ENCODE results near the gene CYFIP1.

Gene CYFIP1

GRCh38 chr15:22887157-22887951 is 92.8 kb downstream of the CYFIP1 start:
- DNase-seq, result no peak

GRCh38 chr15:22885120-22885519 is 95.0 kb downstream of the CYFIP1 start:
- DNase-seq, result no peak

- DNase-seq, result peak; percentile 26
These were observed 95.8 kb downstream of the CYFIP1 start for GRCh38 chr15:22884344-22884743.

GRCh38 chr15:22883196-22883595 is 97.0 kb downstream of the CYFIP1 start:
- DNase-seq, result no peak

- DNase-seq, result no peak
These were observed 98.3 kb downstream of the CYFIP1 start for GRCh38 chr15:22881739-22882440.

DNA sequence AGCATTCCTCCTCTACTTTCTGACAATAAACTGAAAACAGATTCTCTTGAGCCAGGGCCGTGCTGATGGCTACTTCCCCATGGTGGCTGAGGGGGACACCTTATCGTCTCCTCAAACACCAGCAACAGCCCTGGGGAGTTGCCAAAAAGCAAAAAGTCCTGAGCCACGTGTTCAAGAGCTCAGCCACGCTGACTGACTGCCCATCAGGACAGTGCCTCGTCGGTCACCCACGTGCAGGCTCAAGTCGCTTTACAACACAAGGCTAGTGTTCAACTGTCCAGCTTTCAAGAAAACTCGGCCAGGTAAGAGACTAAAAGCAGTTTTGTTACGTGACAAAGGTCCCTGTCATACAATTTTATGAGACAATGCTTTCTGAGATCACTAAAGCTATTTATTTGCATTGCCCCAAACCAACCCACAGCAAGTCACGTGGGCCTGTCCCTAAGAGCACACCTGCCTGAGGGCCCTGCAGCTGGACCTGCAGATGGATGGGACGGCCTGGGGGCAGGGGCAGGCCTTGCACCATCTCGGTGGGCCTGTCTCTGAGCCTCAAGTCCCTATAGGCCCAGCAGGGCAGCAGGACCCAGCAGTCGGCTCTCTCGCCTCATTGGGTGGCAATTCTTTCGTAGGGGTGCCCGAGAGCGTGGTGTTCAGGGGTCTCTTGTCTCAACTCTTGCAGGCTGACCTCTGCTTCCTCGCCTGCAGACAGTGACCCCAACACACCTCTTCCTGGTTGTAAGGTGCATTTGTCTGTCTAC is 99.0 kb downstream of the CYFIP1 start:
- DNase-seq, result no peak

DNA sequence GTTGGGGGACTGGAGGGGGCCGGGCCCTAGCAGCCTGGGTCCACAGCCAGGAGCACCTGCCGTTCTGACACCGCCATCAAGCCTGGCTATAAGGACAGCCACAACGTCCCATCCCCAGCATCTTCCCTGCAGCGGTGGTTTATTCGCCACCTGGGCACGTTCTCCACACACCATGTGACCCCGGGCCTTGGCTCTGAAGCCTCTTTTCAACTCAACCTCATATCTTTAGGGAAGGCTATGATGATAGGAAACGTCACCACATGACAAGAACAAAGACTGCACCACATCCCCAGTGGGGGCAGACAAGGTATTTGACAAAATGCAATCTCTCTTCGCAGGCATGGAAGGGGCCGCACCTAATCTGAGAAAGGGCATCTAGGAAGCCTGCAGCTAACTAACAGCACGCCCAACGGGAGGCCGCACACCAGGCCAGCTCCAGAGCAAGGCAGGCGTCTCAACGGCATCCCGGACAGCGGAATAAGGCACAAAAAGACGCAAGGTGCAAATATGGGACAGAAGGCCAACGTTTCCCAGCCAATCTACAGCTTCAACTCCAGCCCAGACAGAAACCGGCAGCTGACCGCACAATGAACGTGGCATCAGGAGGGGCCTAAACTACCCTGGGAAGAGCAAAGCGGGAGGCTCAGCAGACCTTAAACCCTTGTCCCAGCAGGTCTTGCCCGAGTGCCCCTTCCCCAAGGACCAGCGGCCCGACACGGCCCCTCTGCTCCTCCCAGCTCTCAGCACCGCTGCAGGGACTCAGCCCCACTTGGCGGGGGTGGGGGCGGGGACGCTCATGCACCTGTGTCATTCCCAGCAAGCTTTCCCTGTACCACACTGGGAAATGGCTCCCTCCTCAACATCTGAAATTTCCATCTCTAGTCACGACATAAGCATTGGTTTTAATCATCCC is 99.8 kb downstream of the CYFIP1 start:
- DNase-seq, result no peak

DNA sequence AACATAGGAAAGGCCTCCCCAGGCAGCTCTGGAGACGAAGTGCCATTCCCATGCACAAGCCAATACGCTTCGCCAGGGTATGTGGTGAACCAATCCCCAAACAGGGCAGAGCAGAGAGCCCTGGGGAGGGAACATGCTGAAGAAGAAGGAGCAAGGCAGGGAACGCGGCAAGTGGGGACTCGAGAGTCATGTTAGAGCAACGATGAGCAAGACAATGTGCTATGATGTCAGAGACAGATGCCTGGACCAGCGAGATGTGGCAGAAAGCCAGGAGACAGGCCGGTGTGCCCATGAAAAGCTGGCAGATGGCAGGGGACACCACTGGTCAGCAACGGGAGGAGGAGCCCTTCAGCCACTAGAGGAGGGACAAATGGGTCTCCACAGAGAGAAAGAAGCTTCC is 102.1 kb downstream of the CYFIP1 start:
- no peak for DNase-seq

GRCh38 chr15:22877607-22878006 is 102.6 kb downstream of the CYFIP1 start:
- DNase-seq, result no peak

GRCh38 chr15:22877117-22877516 is 103.1 kb downstream of the CYFIP1 start:
- DNase-seq, result no peak

- no peak for DNase-seq
These were observed 105.2 kb downstream of the CYFIP1 start for GRCh38 chr15:22874966-22875365.

DNA sequence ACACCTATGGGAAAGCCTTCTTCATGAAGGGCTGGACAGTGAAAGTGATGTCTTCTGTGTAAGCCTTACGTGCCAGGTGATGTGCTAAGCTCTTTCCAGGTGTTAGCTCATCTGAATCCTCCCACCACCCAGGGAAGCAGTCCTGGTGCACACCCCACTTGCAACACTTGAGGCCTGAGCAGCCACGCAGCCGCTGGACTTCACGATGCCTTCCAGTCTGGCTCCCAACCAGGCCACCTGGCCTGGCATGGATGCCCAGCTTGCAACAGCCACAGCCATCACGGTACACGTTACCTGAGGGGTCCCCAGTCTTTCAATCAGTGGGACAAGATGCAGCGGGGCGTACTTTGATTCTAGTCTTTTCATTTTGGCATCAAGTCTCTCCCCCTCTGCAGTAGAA is 105.9 kb downstream of the CYFIP1 start:
- DNase-seq, result no peak

GRCh38 chr15:22873841-22874240 is 106.3 kb downstream of the CYFIP1 start:
- no peak for DNase-seq

DNA sequence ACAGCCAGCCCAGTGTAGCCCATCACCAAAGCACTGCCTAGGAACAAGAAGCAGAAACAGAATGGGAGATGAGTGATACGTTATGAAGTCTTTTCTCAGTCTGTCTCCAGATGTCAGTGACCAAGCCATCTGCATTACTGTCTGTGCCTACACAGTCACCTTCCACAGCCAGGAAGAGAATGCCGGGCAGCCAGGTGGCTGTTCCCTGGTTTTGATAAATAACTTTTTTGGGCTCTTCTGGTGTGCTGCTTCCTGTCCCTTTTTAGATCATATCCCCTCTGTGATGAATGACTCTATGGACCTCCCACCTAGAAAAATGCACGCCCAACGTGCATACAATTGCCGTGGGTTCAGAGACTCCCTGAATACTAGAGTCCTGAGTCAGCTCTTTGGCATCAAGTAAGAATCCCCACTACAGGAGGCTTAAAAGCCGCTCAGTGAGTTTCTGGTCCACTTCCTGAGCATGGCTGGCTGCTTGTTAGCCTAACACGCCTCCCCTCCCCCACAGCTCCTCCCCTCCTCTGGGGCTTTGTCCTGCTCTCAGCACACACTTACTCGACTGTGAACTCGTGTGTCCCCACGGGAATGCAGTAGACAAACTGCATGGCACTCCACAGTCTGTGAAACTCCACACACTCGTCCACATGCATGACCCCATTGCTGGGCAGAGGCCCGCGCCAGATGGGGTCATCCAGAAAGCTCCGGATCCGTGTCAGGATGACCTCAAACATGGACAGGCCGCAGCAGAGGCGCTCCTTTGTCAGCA is 107.0 kb downstream of the CYFIP1 start:
- no peak for DNase-seq

DNA sequence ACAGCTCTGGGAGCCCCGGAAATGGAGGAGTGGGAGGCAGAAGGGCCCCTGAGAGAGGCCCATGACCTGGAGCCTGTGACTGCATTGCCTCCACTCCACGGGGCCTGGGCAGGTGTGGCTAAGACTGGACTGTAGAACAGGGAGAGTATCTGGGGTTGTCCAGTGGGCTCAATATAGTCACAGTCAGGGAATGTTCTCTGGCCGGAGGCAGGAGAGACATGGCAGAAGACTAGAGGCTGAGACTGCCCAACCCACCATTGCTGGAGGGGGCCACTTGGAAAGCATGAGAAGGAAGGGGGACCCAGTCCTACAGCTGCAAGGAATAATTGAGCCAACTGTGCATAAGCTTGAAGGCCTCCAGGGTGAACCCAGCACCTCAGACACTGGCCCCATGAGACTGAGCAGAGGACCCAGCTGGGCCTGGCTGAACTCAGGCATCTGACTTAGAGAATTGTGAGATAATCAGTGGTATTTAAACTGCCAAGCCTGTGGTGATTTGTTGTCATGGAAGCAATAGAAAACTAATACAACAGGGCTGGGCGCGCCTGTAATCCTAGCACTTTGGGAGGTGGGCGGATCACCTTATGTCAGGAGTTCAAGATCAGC is 108.6 kb downstream of the CYFIP1 start:
- no peak for DNase-seq

- DNase-seq, result no peak
These were observed 109.3 kb downstream of the CYFIP1 start for GRCh38 chr15:22870865-22871264.

DNA sequence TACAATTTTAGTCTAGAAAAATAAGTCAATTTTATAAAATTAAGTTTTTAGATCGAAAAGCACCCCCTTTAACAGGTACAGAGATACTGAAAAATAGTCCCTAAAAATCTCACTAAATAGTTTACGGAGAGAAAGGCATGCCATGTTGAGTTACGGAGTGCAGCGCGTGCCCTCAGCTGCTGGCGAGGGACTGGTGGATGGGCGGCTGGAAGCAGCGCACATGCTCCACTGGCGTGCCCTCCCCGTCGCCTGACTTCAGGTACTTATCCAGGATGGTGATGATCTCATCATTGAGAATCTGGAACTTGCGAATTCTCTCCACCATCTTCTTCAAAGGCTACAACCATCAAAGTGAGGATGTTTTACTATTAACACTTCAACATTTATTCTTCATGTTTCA is 110.3 kb downstream of the CYFIP1 start:
- no peak for DNase-seq

GRCh38 chr15:22868928-22869327 is 111.2 kb downstream of the CYFIP1 start:
- no peak for DNase-seq

DNA sequence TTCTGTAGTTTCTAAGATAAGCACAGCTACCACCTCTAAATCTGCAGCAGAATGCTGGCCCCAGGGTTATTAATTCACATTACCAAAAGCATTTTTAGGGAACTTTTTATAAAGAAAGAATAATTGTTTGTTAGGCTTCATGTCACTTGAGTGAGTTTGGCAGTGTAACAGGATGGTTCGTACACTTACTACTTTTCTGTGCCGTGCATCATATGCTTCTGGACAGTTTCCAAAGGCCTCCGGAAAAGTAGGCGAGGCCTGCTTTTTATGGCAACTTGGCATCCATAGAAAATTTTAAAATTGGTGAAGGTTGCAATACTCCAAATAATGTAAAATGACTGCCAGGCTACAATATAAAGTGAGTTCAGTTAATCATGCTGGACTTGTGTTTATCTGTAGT is 111.7 kb downstream of the CYFIP1 start:
- no peak for DNase-seq

GRCh38 chr15:22867886-22868285 is 112.3 kb downstream of the CYFIP1 start:
- no peak for DNase-seq

DNA sequence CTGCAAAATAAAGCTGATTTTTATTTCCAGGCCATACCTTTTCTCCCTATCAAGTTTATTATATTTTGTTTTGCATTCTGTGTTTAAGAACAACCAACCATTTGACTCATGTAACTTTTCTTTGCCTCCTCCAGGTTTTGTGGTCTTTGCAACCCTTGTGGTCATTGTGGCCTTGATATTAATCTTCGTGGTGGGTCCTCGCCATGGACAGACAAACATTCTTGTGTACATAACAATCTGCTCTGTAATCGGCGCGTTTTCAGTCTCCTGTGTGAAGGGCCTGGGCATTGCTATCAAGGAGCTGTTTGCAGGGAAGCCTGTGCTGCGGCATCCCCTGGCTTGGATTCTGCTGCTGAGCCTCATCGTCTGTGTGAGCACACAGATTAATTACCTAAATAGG is 114.1 kb downstream of the CYFIP1 start:
- DNase-seq, result peak; percentile 62

All from hematopoietic multipotent progenitor cell treated with erythropoietin and hydrocortisone succinate and interleukin-3 and kit ligand, for 4 days (in vitro differentiated cells).